HPDE6-E6E7 (cell line): ENCODE results near the gene IQSEC3.

Experiments used
- DNase-seq: peaks from one replicate; pipeline ENCODE4 v3.0.0; 2011; ENCODE audit warnings: missing footprints; ENCODE audit errors: extremely low spot score

IQSEC3 gene

GRCh38 chr12:197347-197746, 130.8 kb downstream of the IQSEC3 start:
- DNase-seq: no peak

GRCh38 chr12:197911-198695, 131.5 kb downstream of the IQSEC3 start:
- DNase-seq: no peak

- no peak for DNase-seq
Measured at GRCh38 chr12:198705-199104, 132.1 kb downstream of the IQSEC3 start.

- no peak for DNase-seq
Measured at GRCh38 chr12:201361-201760, 134.8 kb downstream of the IQSEC3 start.

- no peak for DNase-seq
Measured at GRCh38 chr12:202081-202731, 135.6 kb downstream of the IQSEC3 start.

GRCh38 chr12:203074-203461, 136.5 kb downstream of the IQSEC3 start:
- no peak for DNase-seq

- DNase-seq: no peak
Measured at GRCh38 chr12:203462-204260, 137.1 kb downstream of the IQSEC3 start.

- DNase-seq: no peak
Measured at GRCh38 chr12:204261-204678, 137.7 kb downstream of the IQSEC3 start.

- no peak for DNase-seq
Measured at GRCh38 chr12:205026-205425, 138.5 kb downstream of the IQSEC3 start.

- DNase-seq: no peak
Measured at GRCh38 chr12:206746-207440, 140.3 kb downstream of the IQSEC3 start.

GRCh38 chr12:207804-208203, 141.2 kb downstream of the IQSEC3 start:
- no peak for DNase-seq

GRCh38 chr12:208813-209212, 142.2 kb downstream of the IQSEC3 start:
- DNase-seq: no peak

- no peak for DNase-seq
Measured at GRCh38 chr12:209246-209645, 142.7 kb downstream of the IQSEC3 start.

- no peak for DNase-seq
Measured at GRCh38 chr12:209851-210250, 143.3 kb downstream of the IQSEC3 start.

- no peak for DNase-seq
Measured at GRCh38 chr12:210277-211141, 143.9 kb downstream of the IQSEC3 start.

- DNase-seq: no peak
Measured at GRCh38 chr12:211142-211465, 144.5 kb downstream of the IQSEC3 start.

GRCh38 chr12:211639-212414, 145.3 kb downstream of the IQSEC3 start:
- no peak for DNase-seq

GRCh38 chr12:212415-212714, 145.8 kb downstream of the IQSEC3 start:
- no peak for DNase-seq

- DNase-seq: no peak
Measured at GRCh38 chr12:212715-213526, 146.4 kb downstream of the IQSEC3 start.

GRCh38 chr12:213527-213932, 147.0 kb downstream of the IQSEC3 start:
- no peak for DNase-seq
